H1 (cell line): Measurements from ENCODE around the gene MUC16. TPM values are rescaled to one million over a fixed set of nuclear protein-coding genes. Genes with fewer than 3 reads are reported as not detected.

Source experiments
- CHD7 ChIP-seq: fragments of 300-600 bp; sonication (generic); IDR thresholded peaks from 2 replicates; pipeline ENCODE4 v1.7.1; 2012; ENCODE audit warnings: low read length, moderate library complexity, mild to moderate bottlenecking, inconsistent platforms; ENCODE audit not compliant: insufficient replicate concordance
- EGR1 ChIP-seq: IDR thresholded peaks from 2 replicates; pipeline ENCODE4 v1.6.1; 2011; ENCODE audit warnings: low read depth, low read length, borderline replicate concordance
- EP300 ChIP-seq, 2 experiments: IDR thresholded peaks; 1 replicate in 1 of 2; 2 replicates in 1 of 2; pipeline ENCODE4 v1.6.1; 2011 to 2012; ENCODE audit warnings: low read depth in 2 of 2, low read length in 2 of 2, mild to moderate bottlenecking in 2 of 2, borderline replicate concordance in 1 of 2, inconsistent platforms in 1 of 2, moderate library complexity in 1 of 2
- EZH2 ChIP-seq: fragments of 200-600 bp; sonication (generic); IDR thresholded peaks from 2 replicates; pipeline ENCODE4 v1.7.1; 2012; ENCODE audit warnings: low read depth, mild to moderate bottlenecking, moderate library complexity, low read length, inconsistent platforms; ENCODE audit not compliant: severe bottlenecking
- MAX ChIP-seq: IDR thresholded peaks from 2 replicates; pipeline ENCODE4 v1.6.1; 2012; ENCODE audit warnings: inconsistent platforms
- NRF1 ChIP-seq: IDR thresholded peaks from 2 replicates; pipeline ENCODE4 v1.6.1; 2011; ENCODE audit warnings: mild to moderate bottlenecking, low read depth, low read length, improper control_type of control experiment
- POLR2AphosphoS5 ChIP-seq: IDR thresholded peaks from 2 replicates; pipeline ENCODE4 v1.6.1; 2011; ENCODE audit warnings: low read depth, low read length
- RNF2 ChIP-seq: fragments of 200-900, 300-1000 bp; sonication (generic); IDR thresholded peaks from 2 replicates; pipeline ENCODE4 v1.7.1; 2016; ENCODE audit warnings: borderline replicate concordance, low read depth, mild to moderate bottlenecking, antibody characterized with exemption, low read length; ENCODE audit not compliant: poor library complexity, severe bottlenecking; ENCODE audit errors: missing control alignments
- ZNF274 ChIP-seq: IDR thresholded peaks from 2 replicates; pipeline ENCODE4 v1.7.0; 2012; ENCODE audit warnings: low read length, borderline replicate concordance; ENCODE audit errors: extremely low read depth
- polyA plus RNA-seq, 7 experiments: library from polyadenylated mRNA; depleted of rRNA in 3 of 7; stranded (reverse) in 5 of 7; unstranded in 2 of 7; fragments of >200 nt in 5 of 7; fragments of 200-250 nt in 2 of 7; gene quantifications; 1 replicate in 5 of 7; 2 replicates in 1 of 7; 4 replicates in 1 of 7; pipeline versions ENCODE4 v1.2.1 to v1.2.3, GENCODE V29; 2011 to 2013; ENCODE audit warnings: missing spikeins in 2 of 7, mixed read lengths in 2 of 7
- total RNA-seq: library from RNA; stranded (reverse); fragmentation: NEBNext Ultra II Directional; extraction: Animal tissue kit (Norgen Biotek cat#: 25700); gene quantifications from 2 replicates; pipeline ENCODE4 v1.2.1, GENCODE V29; 2021

The MUC16 gene
- total and polyA plus RNA-seq, 2 of the 8 experiments (the other 6 are each of a cell fraction or from before 2014, with no cell fraction given) = 0.17 to 0.60 TPM

- TF ChIP-seq CHD7 = no peak
- TF ChIP-seq MAX = no peak
- no peak for TF ChIP-seq EP300 (IDR thresholded peaks at IDR 0.05; ENCODE audit: borderline replicate concordance in 1 of 2, low read depth in 2 of 2, low read length in 2 of 2)
- TF ChIP-seq ZNF274 = no peak
- TF ChIP-seq EGR1 = no peak
- no peak for TF ChIP-seq EZH2
- TF ChIP-seq RNF2 = no peak
- no peak for TF ChIP-seq NRF1
- TF ChIP-seq POLR2AphosphoS5 = no peak
Observed at GRCh38 chr19:9018163-9018875, 8.1 kb upstream of the MUC16 start (continued).
